NCI-H345 (cell line): Measurements from ENCODE around the gene TMEM236.

Experiments
- DNase-seq: peaks from one replicate; lab custom pipeline; 2025; lab: John Stamatoyannopoulos, UW

TMEM236 gene

DNA sequence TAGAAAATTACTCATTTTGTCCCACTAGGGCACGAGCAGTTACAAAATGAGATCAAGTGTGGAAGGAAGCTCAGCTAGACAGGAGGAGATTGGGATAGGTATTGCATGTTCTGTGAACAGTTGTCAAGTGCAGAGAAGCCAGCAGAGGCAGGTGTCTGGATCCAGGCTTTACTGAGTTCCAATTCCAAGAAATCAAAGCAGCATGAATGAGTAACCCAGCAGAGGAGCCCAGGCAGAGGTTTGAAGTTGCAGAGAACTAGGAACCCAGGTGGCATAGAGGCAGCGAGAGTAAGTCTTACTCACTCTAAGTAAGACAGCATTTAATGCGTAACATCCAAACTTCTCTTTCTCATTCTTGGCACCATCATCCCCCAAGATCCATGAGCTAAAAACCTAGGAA lies 68.9 kb downstream of the TMEM236 start:
- DNase-seq: no peak

- no peak for DNase-seq
Measured at GRCh38 chr10:17821893-17822292, 69.9 kb downstream of the TMEM236 start.

DNA sequence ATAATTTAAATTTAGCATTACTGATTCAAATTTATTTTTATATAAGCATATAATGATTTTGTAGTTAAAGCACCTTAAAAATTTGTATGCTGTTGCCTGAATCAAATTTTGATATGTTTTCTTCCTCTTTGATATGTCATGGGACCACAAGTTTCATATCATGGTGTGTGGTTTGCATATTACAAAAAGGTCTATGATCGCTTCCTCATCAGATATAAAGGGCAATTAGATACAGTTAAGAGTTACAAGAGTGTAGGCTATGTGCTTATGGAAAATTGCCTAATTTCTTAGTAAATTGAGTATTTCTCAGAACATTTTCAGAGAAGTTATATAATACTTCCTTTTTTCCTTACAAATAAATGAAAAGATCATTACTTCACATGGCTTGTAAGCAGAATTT lies 79.3 kb downstream of the TMEM236 start:
- no peak for DNase-seq

GRCh38 chr10:17831896-17832295 lies 79.9 kb downstream of the TMEM236 start:
- DNase-seq: no peak

- no peak for DNase-seq
Measured at GRCh38 chr10:17833656-17834055, 81.7 kb downstream of the TMEM236 start.

DNA sequence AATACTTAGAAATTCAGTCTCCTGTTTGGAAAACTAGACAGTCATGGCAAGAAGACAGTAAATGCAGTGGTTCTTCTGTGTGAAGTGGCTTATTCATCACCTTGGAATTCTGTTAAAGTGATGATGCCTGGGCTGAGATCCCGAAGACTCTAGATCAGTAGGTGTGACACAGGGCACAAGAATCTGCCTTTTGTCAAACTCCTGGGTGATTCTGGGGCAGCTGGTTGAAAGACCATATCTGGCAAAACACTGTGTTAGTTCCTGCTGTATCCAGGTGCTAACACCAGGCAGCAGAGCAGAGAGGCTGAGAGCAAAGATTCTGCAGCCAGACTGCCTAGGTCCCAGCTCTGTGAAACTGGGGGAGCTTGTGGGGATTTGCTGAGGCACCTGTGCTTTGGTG lies 83.7 kb downstream of the TMEM236 start:
- DNase-seq: no peak

DNA sequence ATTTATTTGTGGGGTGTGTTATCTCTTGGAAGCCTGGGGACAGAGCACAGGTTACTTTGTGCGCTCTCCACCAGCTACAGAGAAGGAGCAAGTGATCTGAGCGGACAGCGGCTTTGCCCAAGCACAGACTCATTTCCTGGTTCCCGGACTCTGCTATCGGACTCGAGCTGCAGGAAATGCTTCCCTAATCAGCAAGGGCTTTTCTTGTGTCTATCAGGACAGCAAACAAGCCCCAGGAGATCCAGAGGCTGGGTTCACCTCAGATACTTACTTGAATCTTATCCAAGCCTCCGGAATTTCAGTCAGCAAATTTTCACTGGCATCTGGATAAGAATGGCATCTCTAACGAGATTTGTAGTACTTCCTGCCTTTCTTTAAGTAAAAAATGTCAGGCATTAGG lies 84.9 kb downstream of the TMEM236 start:
- no peak for DNase-seq

DNA sequence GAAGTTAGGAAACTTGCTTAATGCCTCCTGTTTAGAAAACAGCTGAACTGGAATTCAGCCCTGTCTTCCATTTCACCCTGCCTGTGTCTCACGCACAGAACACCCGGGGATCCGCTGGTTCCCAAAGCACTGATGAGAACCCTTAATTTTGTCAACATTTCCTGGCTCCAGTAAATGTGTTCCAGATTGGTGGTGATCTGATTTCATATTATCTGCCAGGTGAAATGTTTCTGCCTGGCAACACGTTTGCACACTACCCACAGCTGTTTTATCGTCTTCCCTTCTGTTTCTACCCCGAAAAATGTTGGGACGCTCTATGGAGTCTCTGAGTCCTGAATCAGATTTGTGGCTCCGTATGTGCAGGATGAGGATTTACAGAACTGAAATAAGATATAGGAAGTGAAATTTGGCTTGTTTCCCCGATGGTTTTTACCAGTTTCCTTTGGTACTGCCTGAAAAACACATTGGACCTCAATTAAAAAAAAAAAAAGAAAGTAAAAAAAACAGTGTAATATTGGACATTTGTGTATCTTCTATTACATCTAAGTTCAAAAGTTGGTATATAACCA lies 86.2 kb downstream of the TMEM236 start:
- no peak for DNase-seq

GRCh38 chr10:17841050-17841449 lies 89.0 kb downstream of the TMEM236 start:
- DNase-seq: no peak

DNA sequence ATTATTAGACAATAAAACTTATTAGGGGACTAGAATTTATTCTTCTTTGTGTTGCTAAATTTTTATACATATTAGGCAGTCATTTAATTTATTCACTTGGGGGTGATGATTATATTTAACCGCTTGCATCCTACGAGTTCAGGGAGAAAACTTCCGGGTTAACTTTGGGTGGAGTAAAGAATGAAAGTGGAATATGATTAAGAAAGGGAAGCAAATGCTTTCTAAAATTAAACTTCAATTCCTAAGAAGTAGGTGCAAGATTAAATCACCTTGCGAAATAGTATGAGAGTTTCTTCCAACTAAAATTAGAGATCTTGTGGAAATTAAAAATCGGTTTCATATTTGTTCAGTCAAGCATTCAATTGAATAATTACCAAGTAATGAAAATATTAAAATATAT lies 90.6 kb downstream of the TMEM236 start:
- DNase-seq: no peak

GRCh38 chr10:17847585-17848296 lies 95.7 kb downstream of the TMEM236 start:
- DNase-seq: no peak

DNA sequence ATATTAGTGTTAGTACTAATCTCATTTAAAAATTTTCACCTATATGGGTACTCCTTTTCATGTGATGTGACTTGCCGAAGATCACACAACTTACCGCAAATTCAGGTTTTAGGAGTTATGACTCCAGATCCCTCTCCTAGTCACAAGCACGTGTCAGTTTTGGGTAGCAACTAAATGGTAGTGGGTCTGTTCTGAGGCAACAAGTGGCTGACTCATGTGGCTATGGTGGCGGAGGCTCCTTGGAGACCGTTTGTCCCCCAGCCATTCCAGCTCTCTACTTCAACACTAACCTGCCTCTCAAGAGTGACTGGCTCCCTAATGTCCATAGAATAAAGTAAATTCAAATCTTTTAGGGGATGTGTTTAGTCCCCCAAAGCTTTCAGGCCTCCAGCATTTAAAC lies 96.6 kb downstream of the TMEM236 start:
- no peak for DNase-seq
